ENCODE measurements around the gene COBLL1. TPM values are rescaled to one million over a fixed set of nuclear protein-coding genes. Genes with fewer than 3 reads are reported as not detected.

Gene COBLL1
- total and polyA plus RNA-seq, 2 of the 4 experiments (the other 2 are of a cell fraction): 0.79 to 1.1 TPM

DNA sequence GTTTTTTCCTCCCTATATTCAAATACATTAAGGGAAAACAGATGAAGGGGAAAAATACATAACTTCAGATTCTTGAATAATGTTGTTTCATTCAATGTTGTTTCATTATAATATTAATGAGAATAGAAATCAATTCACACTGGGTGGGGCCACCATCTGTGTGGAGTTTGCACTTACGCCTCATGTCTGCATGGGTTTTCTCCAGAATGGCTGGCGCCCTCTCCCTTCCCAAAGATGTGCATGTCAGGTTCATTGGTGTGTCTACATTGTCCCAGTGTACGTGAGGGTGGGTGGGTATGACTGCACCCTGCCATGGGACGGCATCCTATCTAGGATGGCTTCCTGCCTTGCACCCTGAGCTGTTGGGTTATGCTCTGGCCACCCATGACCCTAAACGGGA is 51.7 kb downstream of the COBLL1 start:
- H4K5ac ChIP-seq (ENCODE audit: low read depth, low read length): no peak overlapping the region
- H3K27me3 ChIP-seq (ENCODE audit: control insufficient read depth, insufficient read depth, low read length): no peaks in the 10 kb centered on the region
- ChIA-PET CTCF (no interaction called here), POLR2A (ENCODE audit: unreplicated experiment) (no interaction called here)
- no peaks in the 10 kb centered on the region for H3K36me3 ChIP-seq (ENCODE audit: control insufficient read depth, insufficient read depth, low read length)
- no peak overlapping the region for H3K23ac ChIP-seq (ENCODE audit: low read depth, low read length)
- no peak for ATAC-seq (ENCODE audit: low read depth)
- H3K9me1 ChIP-seq (ENCODE audit: insufficient read depth, low read length): no peaks in the 10 kb centered on the region
- intact Hi-C loops (cut with micrococcal nuclease) (no loop called here), in situ Hi-C loops (cut with MboI; ENCODE audit: low sequenced_read_pairs) (no loop called here), dilution Hi-C loops (cut with HindIII; ENCODE audit: low sequenced_read_pairs, unreplicated experiment) (no loop called here)
- H2AK9ac ChIP-seq (replicated peaks; ENCODE audit: low read depth, low read length, poor library complexity): no peak overlapping the region
- no peak overlapping the region for H2BK5ac ChIP-seq (ENCODE audit: low read depth, low read length, poor library complexity, severe bottlenecking)
- no peak overlapping the region for H3K4me3 ChIP-seq (ENCODE audit: insufficient read depth, low read depth, low read length)
- H4K8ac ChIP-seq (ENCODE audit: low read depth in 2 of 2, low read length in 2 of 2): no peak overlapping the region
- no peak overlapping the region for H2BK20ac ChIP-seq (ENCODE audit: low read depth, low read length)
- DNase-seq: no peak
- no peak overlapping the region for H2BK120ac ChIP-seq (ENCODE audit: low read depth, low read length)
- no peaks in the 10 kb centered on the region for H3K4me1 ChIP-seq (ENCODE audit: control insufficient read depth, insufficient read depth, low read length)
- no peak overlapping the region for H2AK5ac ChIP-seq (ENCODE audit: low read depth, low read length)
- no TSS peak for BruUV-seq (replicated peaks)
- no peak overlapping the region for H3K27ac ChIP-seq (ENCODE audit: insufficient read depth, low read length)
- H3K79me1 ChIP-seq (ENCODE audit: low read depth in 1 of 2, low read length in 2 of 2): no peaks in the 10 kb centered on the region
- no peak overlapping the region for H3K4me2 ChIP-seq (ENCODE audit: low read depth, low read length)
- H3K18ac ChIP-seq (ENCODE audit: low read depth, low read length): no peak overlapping the region
- no peak for TF ChIP-seq MXI1 (IDR thresholded peaks at IDR 0.05; ENCODE audit: borderline replicate concordance, low read depth, low read length)
- TF ChIP-seq POLR2A (IDR thresholded peaks at IDR 0.05; ENCODE audit: low read depth, low read length): no peak
- no peak for TF ChIP-seq MAFK (IDR thresholded peaks at IDR 0.05; ENCODE audit: low read depth, low read length)
- no peak for TF ChIP-seq RAD21 (IDR thresholded peaks at IDR 0.05; ENCODE audit: low read length)
- TF ChIP-seq SMC3 (IDR thresholded peaks at IDR 0.05; ENCODE audit: low read depth, low read length): no peak
- no peak for TF ChIP-seq CEBPB (IDR thresholded peaks at IDR 0.05; ENCODE audit: low read depth, low read length)
- TF ChIP-seq, protein P1, sequence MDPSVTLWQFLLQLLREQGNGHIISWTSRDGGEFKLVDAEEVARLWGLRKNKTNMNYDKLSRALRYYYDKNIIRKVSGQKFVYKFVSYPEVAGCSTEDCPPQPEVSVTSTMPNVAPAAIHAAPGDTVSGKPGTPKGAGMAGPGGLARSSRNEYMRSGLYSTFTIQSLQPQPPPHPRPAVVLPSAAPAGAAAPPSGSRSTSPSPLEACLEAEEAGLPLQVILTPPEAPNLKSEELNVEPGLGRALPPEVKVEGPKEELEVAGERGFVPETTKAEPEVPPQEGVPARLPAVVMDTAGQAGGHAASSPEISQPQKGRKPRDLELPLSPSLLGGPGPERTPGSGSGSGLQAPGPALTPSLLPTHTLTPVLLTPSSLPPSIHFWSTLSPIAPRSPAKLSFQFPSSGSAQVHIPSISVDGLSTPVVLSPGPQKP (IDR thresholded peaks at IDR 0.05; ENCODE audit: borderline replicate concordance, low read depth, low read length): no peak
- TF ChIP-seq RFX5 (IDR thresholded peaks at IDR 0.05; ENCODE audit: low read depth, low read length): no peak
- no peak for TF ChIP-seq MAZ (IDR thresholded peaks at IDR 0.05; ENCODE audit: borderline replicate concordance, low read depth, low read length)
- TF ChIP-seq NFE2L2 (IDR thresholded peaks at IDR 0.05; ENCODE audit: low read depth, low read length): no peak
- TF ChIP-seq FOS (IDR thresholded peaks at IDR 0.05; ENCODE audit: low read depth, low read length): no peak
- TF ChIP-seq, protein P2, sequence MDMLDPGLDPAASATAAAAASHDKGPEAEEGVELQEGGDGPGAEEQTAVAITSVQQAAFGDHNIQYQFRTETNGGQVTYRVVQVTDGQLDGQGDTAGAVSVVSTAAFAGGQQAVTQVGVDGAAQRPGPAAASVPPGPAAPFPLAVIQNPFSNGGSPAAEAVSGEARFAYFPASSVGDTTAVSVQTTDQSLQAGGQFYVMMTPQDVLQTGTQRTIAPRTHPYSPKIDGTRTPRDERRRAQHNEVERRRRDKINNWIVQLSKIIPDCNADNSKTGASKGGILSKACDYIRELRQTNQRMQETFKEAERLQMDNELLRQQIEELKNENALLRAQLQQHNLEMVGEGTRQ (IDR thresholded peaks at IDR 0.05; ENCODE audit: low read depth, low read length): no peak
- TF ChIP-seq, protein P3, sequence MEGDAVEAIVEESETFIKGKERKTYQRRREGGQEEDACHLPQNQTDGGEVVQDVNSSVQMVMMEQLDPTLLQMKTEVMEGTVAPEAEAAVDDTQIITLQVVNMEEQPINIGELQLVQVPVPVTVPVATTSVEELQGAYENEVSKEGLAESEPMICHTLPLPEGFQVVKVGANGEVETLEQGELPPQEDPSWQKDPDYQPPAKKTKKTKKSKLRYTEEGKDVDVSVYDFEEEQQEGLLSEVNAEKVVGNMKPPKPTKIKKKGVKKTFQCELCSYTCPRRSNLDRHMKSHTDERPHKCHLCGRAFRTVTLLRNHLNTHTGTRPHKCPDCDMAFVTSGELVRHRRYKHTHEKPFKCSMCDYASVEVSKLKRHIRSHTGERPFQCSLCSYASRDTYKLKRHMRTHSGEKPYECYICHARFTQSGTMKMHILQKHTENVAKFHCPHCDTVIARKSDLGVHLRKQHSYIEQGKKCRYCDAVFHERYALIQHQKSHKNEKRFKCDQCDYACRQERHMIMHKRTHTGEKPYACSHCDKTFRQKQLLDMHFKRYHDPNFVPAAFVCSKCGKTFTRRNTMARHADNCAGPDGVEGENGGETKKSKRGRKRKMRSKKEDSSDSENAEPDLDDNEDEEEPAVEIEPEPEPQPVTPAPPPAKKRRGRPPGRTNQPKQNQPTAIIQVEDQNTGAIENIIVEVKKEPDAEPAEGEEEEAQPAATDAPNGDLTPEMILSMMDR (conservative IDR thresholded peaks at IDR 0.05; ENCODE audit: low read depth, low read length): no peak
- TF ChIP-seq RCOR1 (IDR thresholded peaks at IDR 0.05; ENCODE audit: insufficient replicate concordance, low read length): no peak
- TF ChIP-seq CHD1 (IDR thresholded peaks at IDR 0.05; ENCODE audit: low read depth, low read length): no peak
- no peak overlapping the region for H3K9ac ChIP-seq (ENCODE audit: low read depth, low read length)
- no peaks in the 10 kb centered on the region for H4K20me1 ChIP-seq (ENCODE audit: insufficient read depth, low read length)
- H4K91ac ChIP-seq (ENCODE audit: insufficient read depth, low read depth, low read length): no peak overlapping the region
- H3K56ac ChIP-seq (ENCODE audit: extremely low read depth, insufficient read depth, low read length): no peak overlapping the region
- H3K14ac ChIP-seq (replicated peaks; ENCODE audit: low read depth, low read length): no peak overlapping the region; the same call in 1 of the 2 replicates
- H2AFZ ChIP-seq (replicated peaks; ENCODE audit: low read length, poor library complexity): no peak overlapping the region
- no peak overlapping the region for H2BK15ac ChIP-seq (ENCODE audit: low read depth, low read length)
- no peaks in the 10 kb centered on the region for H3K9me3 ChIP-seq (ENCODE audit: control insufficient read depth, insufficient read depth, low read length)
- WGBS, 2 experiments (ENCODE audit: extremely low coverage in 2 of 2, insufficient read length in 1 of 2): no CpG with 5 or more reads among the region's 5 CpGs
- no peak overlapping the region for H3K4ac ChIP-seq (ENCODE audit: low read depth, low read length)
